ENCODE measurements around the gene FMR1. TPM values are rescaled to one million over a fixed set of nuclear protein-coding genes. Genes with fewer than 3 reads are reported as not detected.

FMR1 gene
- total RNA-seq, 2 donors from 2014 or later: 31.8 to 44.3 TPM

GRCh38 chrX:147950352-147950751 is 38.6 kb downstream of the FMR1 start:
- Histone ChIP-seq H3K27ac (no peak overlapping the region), H3K4me3 (no peak overlapping the region), H3K4me1 (ENCODE audit: control insufficient read depth in 1 of 2, low read depth in 2 of 2) (no peaks in the 10 kb centered on the region), H3K9me3 (no peaks in the 10 kb centered on the region), H3K27me3 (replicated peaks; ENCODE audit: insufficient read depth) (no peaks in the 10 kb centered on the region), H3K36me3 (no peaks in the 10 kb centered on the region)
- no peak for DNase-seq (ENCODE audit: low spot score)
- TF ChIP-seq CTCF (IDR thresholded peaks at IDR 0.05): no peak
- no peak for ATAC-seq (ENCODE audit: insufficient number of reproducible peaks, low FRiP score, low read depth)

- no peaks in the 10 kb centered on the region for H3K27me3 ChIP-seq (replicated peaks; ENCODE audit: insufficient read depth)
- ATAC-seq (ENCODE audit: insufficient number of reproducible peaks, low FRiP score, low read depth) (no peak), DNase-seq (ENCODE audit: low spot score) (no peak)
Measured at GRCh38 chrX:147953976-147954375, 42.3 kb downstream of the FMR1 start.

GRCh38 chrX:147957291-147957690 is 45.6 kb downstream of the FMR1 start:
- Histone ChIP-seq H3K4me1 (ENCODE audit: control insufficient read depth in 1 of 2, low read depth in 2 of 2) (no peaks in the 10 kb centered on the region), H3K4me3 (no peak overlapping the region), H3K9me3 (no peaks in the 10 kb centered on the region), H3K36me3 (no peaks in the 10 kb centered on the region), H3K27ac (no peak overlapping the region), H3K27me3 (replicated peaks; ENCODE audit: insufficient read depth) (no peaks in the 10 kb centered on the region)
- TF ChIP-seq CTCF (IDR thresholded peaks at IDR 0.05): no peak
- ATAC-seq (ENCODE audit: insufficient number of reproducible peaks, low FRiP score, low read depth) (no peak), DNase-seq (ENCODE audit: low spot score) (no peak)

More at GRCh38 chrX:147953976-147954375, 42.3 kb downstream of the FMR1 start:
- no peaks in the 10 kb centered on the region for H3K4me1 ChIP-seq (ENCODE audit: control insufficient read depth in 1 of 2, low read depth in 2 of 2)
- H3K4me3 ChIP-seq: no peak overlapping the region
- no peaks in the 10 kb centered on the region for H3K36me3 ChIP-seq
- TF ChIP-seq CTCF (IDR thresholded peaks at IDR 0.05): no peak
- no peaks in the 10 kb centered on the region for H3K9me3 ChIP-seq
- no peak overlapping the region for H3K27ac ChIP-seq

GRCh38 chrX:147958291-147958690 is 46.6 kb downstream of the FMR1 start:
- DNase-seq (ENCODE audit: low spot score) (no peak), ATAC-seq (ENCODE audit: insufficient number of reproducible peaks, low FRiP score, low read depth) (no peak)
- no peak overlapping the region for H3K4me3 ChIP-seq

GRCh38 chrX:147960722-147961121 is 49.0 kb downstream of the FMR1 start:
- TF ChIP-seq CTCF (IDR thresholded peaks at IDR 0.05): no peak
- no peak overlapping the region for H3K27ac ChIP-seq
- DNase-seq (ENCODE audit: low spot score) (no peak), ATAC-seq (ENCODE audit: insufficient number of reproducible peaks, low FRiP score, low read depth) (no peak)
- no peaks in the 10 kb centered on the region for H3K27me3 ChIP-seq (replicated peaks; ENCODE audit: insufficient read depth)
- no peaks in the 10 kb centered on the region for H3K9me3 ChIP-seq
- no peaks in the 10 kb centered on the region for H3K4me1 ChIP-seq (ENCODE audit: control insufficient read depth in 1 of 2, low read depth in 2 of 2)
- no peaks in the 10 kb centered on the region for H3K36me3 ChIP-seq
- H3K4me3 ChIP-seq: no peak overlapping the region

More at GRCh38 chrX:147958291-147958690, 46.6 kb downstream of the FMR1 start:
- Histone ChIP-seq H3K9me3 (no peaks in the 10 kb centered on the region), H3K27ac (no peak overlapping the region), H3K4me1 (ENCODE audit: control insufficient read depth in 1 of 2, low read depth in 2 of 2) (no peaks in the 10 kb centered on the region), H3K27me3 (replicated peaks; ENCODE audit: insufficient read depth) (no peaks in the 10 kb centered on the region), H3K36me3 (no peaks in the 10 kb centered on the region)
- TF ChIP-seq CTCF (IDR thresholded peaks at IDR 0.05): no peak

All from thoracic aorta (tissue), 2 donors.